ENCODE measurements around the gene PTPRE. TPM values are rescaled to one million over a fixed set of nuclear protein-coding genes. Genes with fewer than 3 reads are reported as not detected.

Gene PTPRE
- total RNA-seq, 1 experiment from 2014 or later: 0.50 TPM

DNA sequence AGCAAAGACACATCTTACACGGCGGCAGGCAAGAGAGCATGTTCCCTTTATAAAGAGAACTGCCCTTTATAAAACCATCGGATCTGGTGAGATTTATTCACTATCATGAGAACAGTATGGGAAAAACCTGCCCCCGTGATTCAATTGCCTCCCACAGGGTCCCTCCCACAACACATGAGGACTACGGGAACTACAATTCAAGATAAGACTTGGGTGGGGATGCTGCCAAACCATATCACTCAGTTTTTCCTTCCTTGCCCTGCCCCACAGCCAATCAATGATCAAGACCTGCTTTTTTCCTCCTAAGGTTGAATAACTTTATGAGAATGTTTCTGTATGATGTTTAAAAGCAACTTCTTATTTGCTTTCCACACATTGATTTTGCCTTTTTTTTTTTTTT is 3.1 kb upstream of the PTPRE start:
- no peaks in the 10 kb centered on the region; the same call in 1 of the 2 replicates for H3K9me3 ChIP-seq
- no peaks in the 10 kb centered on the region for H3K9me3 Mint-ChIP-seq (ENCODE audit: unreplicated experiment)
- peaks cover 5% of the 10 kb centered on the region for H3K36me3 Mint-ChIP-seq (ENCODE audit: insufficient read depth, unreplicated experiment)
- no peaks in the 10 kb centered on the region for H3K27me3 ChIP-seq (replicated peaks; ENCODE audit: control insufficient read depth, insufficient read depth, low read length)
- ChIA-PET CTCF (no interaction called here), POLR2A (no interaction called here)
- H3K27ac Mint-ChIP-seq (ENCODE audit: unreplicated experiment): no peak overlapping the region
- no peak overlapping the region for H3K4me3 Mint-ChIP-seq (ENCODE audit: unreplicated experiment)
- no peak for DNase-seq
- no TSS peak for BruUV-seq (replicated peaks)
- no peaks in the 10 kb centered on the region for H3K36me3 ChIP-seq (ENCODE audit: control insufficient read depth, insufficient read depth, low read length)
- H3K4me1 ChIP-seq: peaks cover 19% of the 10 kb centered on the region
- TF ChIP-seq, protein P1, sequence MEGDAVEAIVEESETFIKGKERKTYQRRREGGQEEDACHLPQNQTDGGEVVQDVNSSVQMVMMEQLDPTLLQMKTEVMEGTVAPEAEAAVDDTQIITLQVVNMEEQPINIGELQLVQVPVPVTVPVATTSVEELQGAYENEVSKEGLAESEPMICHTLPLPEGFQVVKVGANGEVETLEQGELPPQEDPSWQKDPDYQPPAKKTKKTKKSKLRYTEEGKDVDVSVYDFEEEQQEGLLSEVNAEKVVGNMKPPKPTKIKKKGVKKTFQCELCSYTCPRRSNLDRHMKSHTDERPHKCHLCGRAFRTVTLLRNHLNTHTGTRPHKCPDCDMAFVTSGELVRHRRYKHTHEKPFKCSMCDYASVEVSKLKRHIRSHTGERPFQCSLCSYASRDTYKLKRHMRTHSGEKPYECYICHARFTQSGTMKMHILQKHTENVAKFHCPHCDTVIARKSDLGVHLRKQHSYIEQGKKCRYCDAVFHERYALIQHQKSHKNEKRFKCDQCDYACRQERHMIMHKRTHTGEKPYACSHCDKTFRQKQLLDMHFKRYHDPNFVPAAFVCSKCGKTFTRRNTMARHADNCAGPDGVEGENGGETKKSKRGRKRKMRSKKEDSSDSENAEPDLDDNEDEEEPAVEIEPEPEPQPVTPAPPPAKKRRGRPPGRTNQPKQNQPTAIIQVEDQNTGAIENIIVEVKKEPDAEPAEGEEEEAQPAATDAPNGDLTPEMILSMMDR (IDR thresholded peaks at IDR 0.05; ENCODE audit: insufficient read depth in 1 of 2, low read depth in 1 of 2, low read length in 1 of 2, severe bottlenecking in 1 of 2, unreplicated experiment in 1 of 2): no peak
- H3K27me3 Mint-ChIP-seq (ENCODE audit: insufficient read depth, unreplicated experiment): peaks cover 14% of the 10 kb centered on the region
- H3K4me1 Mint-ChIP-seq (ENCODE audit: low read depth, unreplicated experiment): peaks cover 8% of the 10 kb centered on the region
- H3K4me3 ChIP-seq (ENCODE audit: low read depth, low read length): no peak overlapping the region
- intact Hi-C loops (cut with micrococcal nuclease; ENCODE audit: unreplicated experiment): no loop called here

DNA sequence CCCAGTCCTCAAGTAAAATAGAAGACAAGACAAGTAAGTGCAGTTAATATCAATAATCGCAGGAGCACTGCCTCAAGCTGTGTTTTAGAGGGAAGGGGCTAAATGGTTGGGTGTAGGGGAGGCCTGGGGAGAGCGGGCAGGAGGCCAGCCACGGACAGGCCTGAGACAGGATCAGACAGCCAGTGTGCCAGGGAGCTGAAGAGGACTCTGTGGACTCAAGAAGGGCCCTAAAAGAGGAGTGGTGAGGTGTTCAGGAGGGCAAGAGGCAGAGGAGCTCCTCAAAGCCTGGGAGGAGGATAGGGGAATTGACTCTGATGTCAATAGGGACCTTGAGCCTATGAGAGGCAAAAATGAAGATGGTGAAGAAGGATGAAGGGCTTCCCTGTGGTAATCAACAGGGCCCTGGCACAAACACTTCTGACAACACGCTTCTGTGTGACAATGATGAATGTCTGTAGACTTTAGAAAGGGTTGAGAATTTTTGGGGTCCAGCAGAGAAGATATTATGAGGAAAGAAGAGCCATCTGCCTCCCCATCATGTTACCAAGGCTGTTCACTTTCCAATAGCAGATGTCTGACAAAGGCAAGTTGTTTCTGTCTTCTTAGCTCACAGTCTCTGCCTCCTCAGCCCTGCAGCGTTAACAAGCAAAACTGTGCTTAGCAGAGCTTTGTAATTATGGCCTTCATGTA is 2.4 kb upstream of the PTPRE start:
- H3K4me3 ChIP-seq (ENCODE audit: low read depth, low read length): no peak overlapping the region
- no peaks in the 10 kb centered on the region for H3K27me3 ChIP-seq (replicated peaks; ENCODE audit: control insufficient read depth, insufficient read depth, low read length)
- Mint-ChIP-seq H3K4me1 (ENCODE audit: low read depth, unreplicated experiment) (peaks cover 9% of the 10 kb centered on the region), H3K27ac (ENCODE audit: unreplicated experiment) (no peak overlapping the region), H3K27me3 (ENCODE audit: insufficient read depth, unreplicated experiment) (peaks cover 11% of the 10 kb centered on the region), H3K4me3 (ENCODE audit: unreplicated experiment) (no peak overlapping the region), H3K9me3 (ENCODE audit: unreplicated experiment) (no peaks in the 10 kb centered on the region), H3K36me3 (ENCODE audit: insufficient read depth, unreplicated experiment) (peaks cover 5% of the 10 kb centered on the region)
- H3K36me3 ChIP-seq (ENCODE audit: control insufficient read depth, insufficient read depth, low read length): no peaks in the 10 kb centered on the region
- H3K9me3 ChIP-seq: no peaks in the 10 kb centered on the region; the same call in 1 of the 2 replicates
- TF ChIP-seq, protein P1 (IDR thresholded peaks at IDR 0.05; ENCODE audit: insufficient read depth in 1 of 2, low read depth in 1 of 2, low read length in 1 of 2, severe bottlenecking in 1 of 2, unreplicated experiment in 1 of 2): no peak
- ChIA-PET CTCF (no interaction called here), POLR2A (no interaction called here)
- no peak for DNase-seq
- intact Hi-C loops (cut with micrococcal nuclease; ENCODE audit: unreplicated experiment): no loop called here
- BruUV-seq (replicated peaks): no TSS peak
- peaks cover 23% of the 10 kb centered on the region for H3K4me1 ChIP-seq

DNA sequence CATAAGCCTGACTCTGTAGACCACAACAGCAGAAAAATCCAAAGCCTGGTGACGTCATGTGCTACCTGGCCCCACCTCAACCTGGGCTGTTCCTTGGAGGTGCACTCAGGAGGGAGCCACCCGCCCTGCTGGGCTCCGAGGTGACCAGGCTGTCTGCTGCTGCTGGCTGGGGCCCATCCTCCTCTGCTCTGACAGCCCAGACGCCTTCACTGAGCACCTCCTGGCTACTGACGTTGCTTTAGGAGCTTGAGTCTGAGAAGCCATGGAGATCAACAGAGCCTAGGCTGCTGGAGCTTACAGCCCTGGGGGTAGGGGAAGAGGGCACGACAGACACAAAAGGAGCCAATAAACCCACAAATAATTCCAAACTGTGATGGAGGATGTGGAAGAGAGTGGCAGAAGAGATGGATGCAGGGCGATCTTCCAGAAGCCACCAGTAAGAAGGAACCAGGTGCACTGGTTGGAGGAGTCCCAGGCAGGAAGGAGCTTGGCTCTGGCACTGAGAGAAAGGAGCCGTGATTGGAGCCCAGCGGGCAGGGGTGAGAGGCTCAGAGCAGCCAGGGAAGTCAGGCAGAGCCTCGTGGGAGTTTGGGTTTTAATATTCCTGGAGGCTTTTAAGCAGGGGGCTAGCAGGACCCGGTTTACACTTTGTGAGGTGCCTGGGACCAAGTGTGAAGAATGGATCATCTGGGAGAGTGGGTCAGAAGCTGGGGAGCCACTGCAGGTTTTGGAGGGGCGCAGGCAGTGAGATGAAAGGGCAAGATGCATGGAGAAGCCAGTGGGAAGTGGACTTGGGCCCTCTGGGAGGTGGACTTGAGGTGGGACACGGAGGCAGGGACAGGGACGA is 1.7 kb upstream of the PTPRE start:
- H3K9me3 ChIP-seq: no peaks in the 10 kb centered on the region; the same call in 1 of the 2 replicates
- BruUV-seq (replicated peaks): no TSS peak
- CTCF ChIA-PET: interaction anchor here (0.7 to 2.0 kb wide), 3 partner anchors 104 to 164 kb away, joined by 3 to 21 read pairs (median 3); no protein-coding TSS in a partner anchor
- no peaks in the 10 kb centered on the region for H3K36me3 ChIP-seq (ENCODE audit: control insufficient read depth, insufficient read depth, low read length)
- Mint-ChIP-seq H3K36me3 (ENCODE audit: insufficient read depth, unreplicated experiment) (peaks cover 5% of the 10 kb centered on the region), H3K9me3 (ENCODE audit: unreplicated experiment) (no peaks in the 10 kb centered on the region), H3K4me1 (ENCODE audit: low read depth, unreplicated experiment) (peaks cover 9% of the 10 kb centered on the region), H3K4me3 (ENCODE audit: unreplicated experiment) (peak overlapping the region; percentile 33), H3K27ac (ENCODE audit: unreplicated experiment) (no peak overlapping the region), H3K27me3 (ENCODE audit: insufficient read depth, unreplicated experiment) (peaks cover 11% of the 10 kb centered on the region)
- TF ChIP-seq, protein P1 (IDR thresholded peaks at IDR 0.05; ENCODE audit: insufficient read depth in 1 of 2, low read depth in 1 of 2, low read length in 1 of 2, severe bottlenecking in 1 of 2, unreplicated experiment in 1 of 2): no peak
- no peak overlapping the region for H3K4me3 ChIP-seq (ENCODE audit: low read depth, low read length)
- DNase-seq: no peak
- no peaks in the 10 kb centered on the region for H3K27me3 ChIP-seq (replicated peaks; ENCODE audit: control insufficient read depth, insufficient read depth, low read length)
- intact Hi-C loops (cut with micrococcal nuclease; ENCODE audit: unreplicated experiment): no loop called here
- POLR2A ChIA-PET: no interaction called here
- H3K4me1 ChIP-seq: peaks cover 23% of the 10 kb centered on the region
